NCI-H345 treated with DMSO at 0.1 percent for 48 hours (cell line): ENCODE data around the gene LYL1.

Experiments used
- DNase-seq: peaks from one replicate; lab custom pipeline; 2025; ENCODE audit not compliant: unreplicated experiment; lab: John Stamatoyannopoulos, UW

The LYL1 gene

GRCh38 chr19:13109361-13110098, 6.9 kb upstream of the LYL1 start:
- no peak for DNase-seq

- no peak for DNase-seq
Observed at GRCh38 chr19:13104848-13105711, 2.4 kb upstream of the LYL1 start.

- no peak for DNase-seq
Observed at GRCh38 chr19:13104360-13104847, 1.7 kb upstream of the LYL1 start.

- no peak for DNase-seq
Observed at GRCh38 chr19:13103581-13104359, 1.1 kb upstream of the LYL1 start.

- DNase-seq: no peak
Observed at GRCh38 chr19:13102416-13102665, 317 bp downstream of the LYL1 start.

GRCh38 chr19:13101590-13102415, 855 bp downstream of the LYL1 start:
- no peak for DNase-seq

GRCh38 chr19:13100841-13101589, 1.6 kb downstream of the LYL1 start:
- no peak for DNase-seq

DNA sequence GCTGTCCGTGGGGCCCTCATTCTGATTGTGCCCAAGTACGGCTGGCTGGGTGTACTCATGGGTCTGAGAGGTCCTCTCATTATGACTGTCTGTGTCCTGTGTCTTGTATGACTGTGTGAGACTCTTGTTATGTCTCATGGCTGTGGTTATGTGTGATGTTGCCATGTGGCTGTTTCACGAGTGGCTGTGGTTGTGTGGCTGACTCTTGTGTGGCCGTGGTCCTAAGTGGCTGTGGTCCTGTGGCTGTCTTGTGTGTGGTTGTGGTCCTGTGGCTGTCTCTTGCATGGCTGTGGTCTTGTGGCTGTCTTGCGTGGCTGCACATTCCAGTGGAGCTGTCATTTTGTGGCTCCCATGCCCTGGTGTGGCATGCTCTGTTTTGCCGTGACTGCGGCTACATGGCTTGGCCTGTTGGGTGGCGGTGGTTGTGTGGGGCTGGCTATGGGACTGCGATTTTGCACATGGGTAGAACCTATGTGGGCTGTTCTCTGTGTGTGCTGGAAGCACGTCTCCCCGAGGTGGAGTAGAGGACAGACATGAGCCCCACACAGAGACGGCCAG, 2.5 kb downstream of the LYL1 start:
- no peak for DNase-seq

- no peak for DNase-seq
Observed at GRCh38 chr19:13099073-13099999, 3.3 kb downstream of the LYL1 start.

DNA sequence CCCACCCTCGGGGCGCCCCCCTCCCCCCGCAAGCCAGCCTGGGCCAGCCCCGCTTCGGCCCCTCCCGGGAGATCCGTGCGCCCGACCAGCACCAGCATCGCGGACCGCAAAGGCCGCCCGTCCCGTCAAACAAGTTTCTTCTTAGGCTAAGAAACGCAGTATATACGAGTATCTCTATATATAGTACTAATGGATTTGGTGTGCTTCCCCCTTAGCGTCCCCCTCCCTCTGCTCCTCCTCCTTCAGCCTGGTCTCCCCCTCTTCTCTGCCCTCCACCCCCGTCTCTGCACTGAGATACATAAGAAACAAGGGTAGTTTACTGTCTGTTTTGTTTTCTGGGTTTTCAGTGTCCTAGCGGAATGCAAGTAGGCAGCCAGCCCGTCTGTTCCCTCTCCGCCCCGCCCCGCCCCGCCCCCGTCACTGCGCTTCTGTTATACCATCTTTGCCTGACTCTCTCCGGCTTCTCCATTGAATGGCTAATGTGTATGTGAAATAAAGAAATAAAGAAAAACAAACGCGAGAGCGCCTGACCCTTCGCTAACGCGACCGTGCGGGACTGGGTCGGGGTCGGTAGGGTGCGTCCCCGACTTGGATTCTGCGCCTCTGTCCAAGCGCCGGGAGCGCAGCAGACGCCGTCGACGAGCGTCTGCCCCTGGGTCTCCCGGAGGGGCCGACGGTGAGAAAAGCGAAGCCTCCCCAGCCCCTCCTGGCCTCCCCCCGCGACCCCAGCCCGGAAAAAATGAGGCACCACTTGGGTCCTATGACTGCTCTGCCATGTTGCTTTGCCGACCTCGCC, 4.2 kb downstream of the LYL1 start:
- no peak for DNase-seq

- DNase-seq: no peak
Observed at GRCh38 chr19:13097463-13098258, 5.0 kb downstream of the LYL1 start.

GRCh38 chr19:13097033-13097462, 5.6 kb downstream of the LYL1 start:
- no peak for DNase-seq

GRCh38 chr19:13095934-13096927, 6.4 kb downstream of the LYL1 start:
- no peak for DNase-seq

DNA sequence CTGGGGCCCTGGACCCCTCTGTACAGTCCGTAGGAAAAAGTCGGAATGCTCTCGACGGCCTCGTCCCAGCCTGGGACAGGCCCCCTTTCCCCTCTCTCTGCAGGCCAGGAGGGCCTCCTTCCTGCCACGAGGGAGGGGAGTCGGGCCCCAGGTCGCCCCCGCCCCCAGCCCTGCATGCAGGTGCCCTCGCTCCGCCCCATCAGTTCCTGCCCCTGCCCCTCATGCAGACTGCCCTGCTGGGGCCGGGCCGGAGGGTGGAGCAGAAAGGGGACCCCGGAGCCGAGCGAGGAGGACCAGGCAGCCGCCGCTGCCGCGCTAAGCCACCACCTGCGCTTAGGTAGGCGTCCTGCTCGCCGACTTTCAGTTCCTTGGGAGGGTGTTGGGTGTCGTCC, 7.3 kb downstream of the LYL1 start:
- no peak for DNase-seq

DNA sequence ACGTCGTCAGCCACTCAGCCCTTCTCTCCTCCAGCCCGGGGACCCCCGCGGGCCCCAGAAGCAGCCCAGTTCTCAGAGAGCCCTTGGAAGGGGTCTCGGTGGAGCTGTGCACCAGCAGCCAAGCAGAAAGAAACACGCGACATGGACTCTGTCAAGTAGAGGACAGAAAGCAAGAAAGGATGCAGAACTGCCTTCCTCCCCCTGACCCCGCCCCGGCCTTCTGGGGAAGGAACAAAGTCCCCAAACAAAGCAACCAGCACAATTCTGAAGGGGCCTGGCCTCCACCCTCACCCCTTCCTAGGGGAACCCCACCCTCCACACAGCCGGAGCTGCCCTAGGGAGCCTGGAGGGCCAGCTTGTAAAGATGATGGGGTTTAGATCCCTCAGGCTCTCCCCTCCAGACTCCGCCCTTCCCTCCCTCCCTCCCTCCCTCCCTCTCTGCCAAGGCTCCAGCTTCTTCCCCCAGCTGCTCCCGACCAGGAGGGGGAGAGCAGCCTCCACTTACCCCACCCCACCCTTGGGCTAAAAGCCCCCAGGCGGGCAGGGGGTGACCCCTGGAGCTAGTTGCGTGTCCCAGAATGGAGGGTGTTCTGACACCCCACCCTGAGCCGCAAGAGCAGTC, 7.8 kb downstream of the LYL1 start:
- no peak for DNase-seq
